GM15510 (cell line): ENCODE data around the gene MMP7.

Experiments
- POLR2A ChIP-seq: IDR thresholded peaks from 3 replicates; pipeline ENCODE4 v1.6.1; 2011; ENCODE audit warnings: borderline replicate concordance; ENCODE audit not compliant: insufficient read length; ENCODE audit errors: extremely low read depth

MMP7 gene

GRCh38 chr11:102521121-102521520, 9.4 kb downstream of the MMP7 start:
- no peak for TF ChIP-seq POLR2A

- TF ChIP-seq POLR2A: no peak
Observed at GRCh38 chr11:102520514-102520913, 10.0 kb downstream of the MMP7 start.

- no peak for TF ChIP-seq POLR2A
Observed at GRCh38 chr11:102518296-102519094, 12.1 kb downstream of the MMP7 start.

- no peak for TF ChIP-seq POLR2A
Observed at GRCh38 chr11:102517670-102518069, 12.9 kb downstream of the MMP7 start.

GRCh38 chr11:102516179-102516578, 14.4 kb downstream of the MMP7 start:
- no peak for TF ChIP-seq POLR2A

GRCh38 chr11:102513869-102514268, 16.7 kb downstream of the MMP7 start:
- TF ChIP-seq POLR2A: no peak

- no peak for TF ChIP-seq POLR2A
Observed at GRCh38 chr11:102510439-102511135, 20.0 kb downstream of the MMP7 start.

GRCh38 chr11:102500829-102501228, 29.7 kb downstream of the MMP7 start:
- no peak for TF ChIP-seq POLR2A

GRCh38 chr11:102499931-102500330, 30.6 kb downstream of the MMP7 start:
- no peak for TF ChIP-seq POLR2A

- TF ChIP-seq POLR2A: no peak
Observed at GRCh38 chr11:102499151-102499550, 31.4 kb downstream of the MMP7 start.

- no peak for TF ChIP-seq POLR2A
Observed at GRCh38 chr11:102497061-102497460, 33.5 kb downstream of the MMP7 start.

- no peak for TF ChIP-seq POLR2A
Observed at GRCh38 chr11:102495161-102496042, 35.1 kb downstream of the MMP7 start.

GRCh38 chr11:102494216-102494615, 36.3 kb downstream of the MMP7 start:
- TF ChIP-seq POLR2A: no peak

GRCh38 chr11:102493524-102493923, 37.0 kb downstream of the MMP7 start:
- TF ChIP-seq POLR2A: no peak

GRCh38 chr11:102491969-102492368, 38.6 kb downstream of the MMP7 start:
- TF ChIP-seq POLR2A: no peak
